MV-4-11 (cell line): ENCODE data around the gene HAGH.

Experiments
- DNase-seq: peaks from one replicate; lab custom pipeline; 2025; lab: John Stamatoyannopoulos, UW

The HAGH gene

GRCh38 chr16:1762196-1762878, 64.3 kb downstream of the HAGH start:
- DNase-seq: no peak

GRCh38 chr16:1761751-1762150, 64.9 kb downstream of the HAGH start:
- no peak for DNase-seq

- no peak for DNase-seq
Measured at GRCh38 chr16:1760911-1761310, 65.7 kb downstream of the HAGH start.

GRCh38 chr16:1759511-1759910, 67.1 kb downstream of the HAGH start:
- DNase-seq: no peak

- DNase-seq: no peak
Measured at GRCh38 chr16:1758923-1759322, 67.7 kb downstream of the HAGH start.

GRCh38 chr16:1757714-1758461, 68.7 kb downstream of the HAGH start:
- DNase-seq: no peak
